Esophagus (tissue), 2 donors: ENCODE measurements around the gene TRIP6. TPM values are rescaled to one million over a fixed set of nuclear protein-coding genes. Genes with fewer than 3 reads are reported as not detected.

Experiments
- H3K27ac ChIP-seq, 2 donors: one replicate each; pipeline ENCODE4 v1.5.1; 2013; ENCODE audit warnings: low read depth in 2 of 2, mild to moderate bottlenecking in 2 of 2, inconsistent platforms in 1 of 2, low read length in 1 of 2, moderate library complexity in 1 of 2
- H3K27me3 ChIP-seq, 2 donors: one replicate each; pipeline ENCODE4 v1.6.1; 2013; ENCODE audit warnings: low read length in 2 of 2, control low read depth in 1 of 2, mild to moderate bottlenecking in 1 of 2; ENCODE audit not compliant: insufficient read depth in 2 of 2, control insufficient read depth in 1 of 2
- H3K36me3 ChIP-seq, 2 donors: one replicate each; pipeline ENCODE4 v1.6.1; 2013; ENCODE audit warnings: low read length in 1 of 2; ENCODE audit not compliant: control insufficient read depth in 2 of 2, insufficient read depth in 2 of 2
- H3K4me1 ChIP-seq, 2 donors: one replicate each; pipeline ENCODE4 v1.6.1; 2013; ENCODE audit warnings: low read length in 1 of 2; ENCODE audit not compliant: control insufficient read depth in 2 of 2, insufficient read depth in 2 of 2
- H3K4me3 ChIP-seq, 2 donors: one replicate each; pipeline ENCODE4 v1.5.1; 2013; ENCODE audit warnings: low read length in 2 of 2, mild to moderate bottlenecking in 2 of 2, low read depth in 1 of 2, moderate library complexity in 1 of 2
- H3K9me3 ChIP-seq, 2 donors: one replicate each; pipeline ENCODE4 v1.6.1; 2013; ENCODE audit warnings: mild to moderate bottlenecking in 2 of 2, low read depth in 1 of 2, low read length in 1 of 2, moderate library complexity in 1 of 2; ENCODE audit not compliant: control insufficient read depth in 2 of 2, insufficient read depth in 1 of 2
- whole genome bisulfite sequencing, 2 donors: extraction: QIAGEN DNeasy Blood & Tissue Kit; methylation state at CpG; one replicate each; pipeline ENCODE4 v1.1.7; 2013; 5-methylcytosine and 5-hydroxymethylcytosine counted together
- polyA plus RNA-seq, 2 donors: library from polyadenylated mRNA; stranded (reverse); fragments of 200-250 nt; gene quantifications; one replicate each; pipeline ENCODE4 v1.2.3, GENCODE V29; 2013
- donor health status: healthy with polysubstance abuse.
- donor health status: Bipolar disorder and iron deficiency.

The TRIP6 gene
- polyA plus RNA-seq, 2 donors, result 39.4 to 75.0 TPM

- Histone ChIP-seq H3K27me3 (no peaks in the 10 kb centered on the region), H3K4me3 (peak overlapping the region; percentile 57 to 78), H3K36me3 (peaks cover 21 to 46% of the 10 kb centered on the region in 2 donors), H3K27ac (peak overlapping the region; percentile 84 to 85), H3K4me1 (peaks cover 0 to 22% of the 10 kb centered on the region in 2 donors), H3K9me3 (no peaks in the 10 kb centered on the region)
- WGBS, 2 donors, result 51 to 54% methylated on average over 18 of the region's 18 CpGs
Observed at GRCh38 chr7:100888291-100888987, 21.3 kb downstream of the TRIP6 start.

- Histone ChIP-seq H3K27me3 (no peaks in the 10 kb centered on the region), H3K4me1 (peaks cover 0 to 22% of the 10 kb centered on the region in 2 donors), H3K4me3 (peak within 1 kb of the TSS; percentile 57 to 78), H3K27ac (peak within 1 kb of the TSS; percentile 96 to 99), H3K36me3 (peaks cover 21 to 40% of the 10 kb centered on the region in 2 donors), H3K9me3 (no peaks in the 10 kb centered on the region)
- 3% methylated on average over 66 to 72 of the region's 73 CpGs for WGBS, 2 donors
Observed at GRCh38 chr7:100888988-100889750, 22.0 kb downstream of the TRIP6 start, which contains the start of gene UFSP1. Gene UFSP1 (minus strand): TSS chr7:100889715. CDS start chr7:100889271, 444 bp downstream.

- 13 to 20% methylated on average over 38 to 43 of the region's 43 CpGs for WGBS, 2 donors
- H3K27ac ChIP-seq, result peak overlapping the region; percentile 96 to 99
- peaks cover 0 to 6% of the 10 kb centered on the region in 2 donors for H3K27me3 ChIP-seq
- H3K4me3 ChIP-seq, result peak overlapping the region; percentile 45 to 54
- H3K4me1 ChIP-seq, result peaks cover 6 to 30% of the 10 kb centered on the region in 2 donors
- H3K9me3 ChIP-seq, result peaks cover 0 to 2% of the 10 kb centered on the region in 2 donors
- peaks cover 10 to 23% of the 10 kb centered on the region in 2 donors for H3K36me3 ChIP-seq
Observed at GRCh38 chr7:100890653-100891567, 23.7 kb downstream of the TRIP6 start.

- Histone ChIP-seq H3K4me1 (peaks cover 6 to 37% of the 10 kb centered on the region in 2 donors), H3K27ac (peak overlapping the region in 1 of 2 donors; percentile 96), H3K9me3 (peaks cover 0 to 2% of the 10 kb centered on the region in 2 donors), H3K27me3 (peaks cover 0 to 14% of the 10 kb centered on the region in 2 donors), H3K4me3 (peak overlapping the region in 1 of 2 donors; percentile 45), H3K36me3 (peaks cover 6 to 16% of the 10 kb centered on the region in 2 donors)
- 66 to 70% methylated on average over 8 of the region's 8 CpGs for WGBS, 2 donors
Observed at GRCh38 chr7:100891568-100892247, 24.5 kb downstream of the TRIP6 start.

- Histone ChIP-seq H3K27ac (no peak overlapping the region), H3K36me3 (peaks cover 0 to 7% of the 10 kb centered on the region in 2 donors), H3K4me3 (no peak overlapping the region), H3K27me3 (peaks cover 0 to 16% of the 10 kb centered on the region in 2 donors), H3K4me1 (peaks cover 6 to 34% of the 10 kb centered on the region in 2 donors), H3K9me3 (peaks cover 0 to 2% of the 10 kb centered on the region in 2 donors)
- WGBS, 2 donors, result 83 to 85% methylated on average over 44 of the region's 44 CpGs
Observed at GRCh38 chr7:100892364-100893317, 25.5 kb downstream of the TRIP6 start.

- 85 to 88% methylated on average over 27 to 32 of the region's 32 CpGs for WGBS, 2 donors
- Histone ChIP-seq H3K4me1 (peaks cover 6 to 28% of the 10 kb centered on the region in 2 donors), H3K27me3 (peaks cover 0 to 16% of the 10 kb centered on the region in 2 donors), H3K9me3 (peaks cover 0 to 2% of the 10 kb centered on the region in 2 donors), H3K27ac (no peak overlapping the region), H3K4me3 (no peak overlapping the region), H3K36me3 (no peaks in the 10 kb centered on the region)
Observed at GRCh38 chr7:100893318-100893895, 26.2 kb downstream of the TRIP6 start.

GRCh38 chr7:100893910-100894721 is 26.9 kb downstream of the TRIP6 start:
- no peaks in the 10 kb centered on the region for H3K36me3 ChIP-seq
- H3K4me3 ChIP-seq, result peak overlapping the region; percentile 38 to 48
- WGBS, 2 donors, result 39 to 54% methylated on average over 28 to 40 of the region's 40 CpGs
- peaks cover 6 to 25% of the 10 kb centered on the region in 2 donors for H3K4me1 ChIP-seq
- H3K27ac ChIP-seq, result no peak overlapping the region
- H3K27me3 ChIP-seq, result peaks cover 0 to 16% of the 10 kb centered on the region in 2 donors
- peaks cover 0 to 2% of the 10 kb centered on the region in 2 donors for H3K9me3 ChIP-seq
